CD4-positive, alpha-beta T cell treated with Interleukin-10 for 1 hour (primary cell): ENCODE data around the gene BPNT1.
"Not testable (repeated sequence)": the region's sequence is repeated elsewhere in the genome, so short reads cannot be mapped to it uniquely, and the experiment has no call there.

Source experiments
- DNase-seq: peaks from one replicate; pipeline ENCODE4 v3.0.0-alpha.2; 2020

BPNT1 gene, protein sequence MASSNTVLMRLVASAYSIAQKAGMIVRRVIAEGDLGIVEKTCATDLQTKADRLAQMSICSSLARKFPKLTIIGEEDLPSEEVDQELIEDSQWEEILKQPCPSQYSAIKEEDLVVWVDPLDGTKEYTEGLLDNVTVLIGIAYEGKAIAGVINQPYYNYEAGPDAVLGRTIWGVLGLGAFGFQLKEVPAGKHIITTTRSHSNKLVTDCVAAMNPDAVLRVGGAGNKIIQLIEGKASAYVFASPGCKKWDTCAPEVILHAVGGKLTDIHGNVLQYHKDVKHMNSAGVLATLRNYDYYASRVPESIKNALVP

DNA sequence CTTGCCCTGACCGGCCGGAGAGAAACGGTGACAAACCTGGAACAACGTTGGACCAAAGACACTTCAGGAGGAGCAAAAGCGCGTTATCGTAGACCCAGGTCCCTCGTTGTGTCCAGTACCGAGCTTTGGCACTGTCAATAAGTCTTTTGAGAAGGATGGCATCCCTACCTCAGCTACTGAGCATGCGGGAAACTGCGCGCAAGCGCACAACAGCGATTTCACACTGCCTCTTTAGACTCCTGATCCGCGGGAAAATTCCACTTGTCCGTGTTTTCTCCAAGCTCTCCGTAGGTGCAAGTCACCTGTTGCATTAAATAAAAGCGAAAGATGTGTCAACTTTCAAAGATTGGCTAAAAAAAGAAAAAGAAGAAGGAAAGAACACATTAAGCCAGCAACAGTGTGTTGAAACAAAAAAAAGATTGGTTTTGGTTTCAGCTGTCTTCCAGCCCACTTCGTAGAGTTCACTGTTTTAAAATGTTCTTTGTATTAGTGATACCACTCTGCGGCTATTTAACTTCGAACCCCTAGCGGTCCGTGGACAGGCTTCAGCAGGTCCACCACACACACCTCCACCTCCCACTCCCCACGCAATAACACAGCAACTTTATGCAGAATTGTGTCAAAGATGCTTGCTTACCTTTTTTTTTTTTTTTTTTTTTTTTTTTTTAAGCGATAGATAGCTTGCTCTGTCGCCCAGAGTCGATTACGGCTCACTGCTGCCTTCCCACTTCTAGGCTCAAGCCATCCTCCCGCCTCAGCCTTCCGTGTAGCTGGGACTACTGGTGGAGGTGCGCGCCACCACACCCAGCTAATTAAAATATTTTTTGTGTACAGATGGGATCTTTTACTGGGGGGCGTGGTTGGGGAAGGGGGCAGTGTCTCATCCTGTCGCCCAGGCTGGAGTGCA, at the start of gene BPNT1:
BPNT1 (minus strand) TSS at position 139 of the 907 bp plus-strand sequence. CDS start 9,942 bp downstream, outside the sequence.
- peak; percentile 99 for DNase-seq

DNA sequence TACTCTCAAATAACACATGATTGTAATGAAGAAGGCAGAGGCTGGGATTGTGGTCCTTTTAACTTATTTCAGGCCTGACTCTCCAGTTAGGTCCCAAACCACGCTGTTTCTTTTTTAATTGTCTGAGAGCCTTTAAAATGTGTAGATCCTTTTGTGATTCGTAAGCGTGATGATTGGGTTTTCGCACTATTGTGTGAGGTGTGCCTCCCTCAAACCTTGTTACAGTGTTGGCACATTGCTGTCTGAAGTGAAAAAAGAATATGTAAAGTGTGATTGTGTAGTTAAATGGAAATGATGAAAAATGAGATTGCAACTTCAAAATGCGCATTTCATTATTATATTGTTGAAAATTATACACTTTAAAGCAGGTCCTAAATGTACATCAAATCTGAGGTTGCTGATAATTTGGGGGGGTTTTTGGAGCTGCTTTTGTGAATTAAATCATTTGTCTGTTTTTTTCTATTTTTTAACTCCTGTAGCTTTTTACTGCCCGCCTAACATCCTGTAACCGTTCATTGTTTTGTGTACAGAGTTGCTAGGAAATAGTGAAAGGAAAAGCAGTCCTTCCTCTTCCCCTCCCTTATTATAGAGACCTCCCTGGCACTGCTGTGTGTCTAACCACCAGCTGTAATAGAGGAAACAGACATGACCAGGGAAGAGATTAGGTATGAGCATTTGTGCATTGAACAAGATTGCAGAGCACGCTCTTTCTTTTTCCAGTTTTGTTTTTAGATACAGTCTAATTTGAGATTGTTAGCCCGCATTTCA, 47.6 kb upstream of the BPNT1 start:
- DNase-seq, result peak; percentile 55

GRCh38 chr1:220135755-220136154, 46.2 kb upstream of the BPNT1 start:
- no peak for DNase-seq

DNA sequence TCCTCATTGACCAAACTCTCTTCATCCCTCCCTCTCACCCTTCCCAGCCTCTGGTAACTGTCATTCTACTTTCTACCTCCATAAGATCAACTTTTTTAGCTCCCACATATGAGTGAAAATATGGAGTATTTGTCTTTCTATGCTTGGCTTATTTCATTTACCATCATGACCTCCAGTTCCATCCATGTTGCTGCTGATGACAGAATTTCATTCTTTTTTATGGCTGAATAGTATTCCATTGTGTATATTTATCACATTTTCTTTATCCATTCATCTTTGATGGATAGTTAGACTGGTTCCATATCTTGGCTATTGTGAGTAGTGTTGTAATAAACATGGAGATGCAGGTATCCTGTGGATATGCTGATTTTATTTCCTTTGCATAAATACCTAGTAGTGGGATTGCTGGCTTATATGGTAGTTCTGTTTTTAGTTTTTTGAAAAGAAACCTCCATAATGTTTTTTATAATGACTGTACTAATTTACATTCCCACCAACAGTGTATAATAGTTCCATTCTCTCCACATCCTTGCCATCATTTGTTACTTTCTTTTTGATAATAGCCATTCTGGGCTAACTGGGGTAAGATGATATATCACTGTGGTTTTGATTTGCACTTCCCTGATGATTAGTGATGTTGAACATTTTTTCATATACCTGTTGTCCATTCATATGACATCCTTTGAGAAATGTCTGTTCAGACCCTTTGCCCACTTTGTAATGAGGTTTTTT, 40.1 kb upstream of the BPNT1 start:
- DNase-seq, result no peak

- DNase-seq, result no peak
Observed at GRCh38 chr1:220127076-220127475, 37.5 kb upstream of the BPNT1 start.

DNA sequence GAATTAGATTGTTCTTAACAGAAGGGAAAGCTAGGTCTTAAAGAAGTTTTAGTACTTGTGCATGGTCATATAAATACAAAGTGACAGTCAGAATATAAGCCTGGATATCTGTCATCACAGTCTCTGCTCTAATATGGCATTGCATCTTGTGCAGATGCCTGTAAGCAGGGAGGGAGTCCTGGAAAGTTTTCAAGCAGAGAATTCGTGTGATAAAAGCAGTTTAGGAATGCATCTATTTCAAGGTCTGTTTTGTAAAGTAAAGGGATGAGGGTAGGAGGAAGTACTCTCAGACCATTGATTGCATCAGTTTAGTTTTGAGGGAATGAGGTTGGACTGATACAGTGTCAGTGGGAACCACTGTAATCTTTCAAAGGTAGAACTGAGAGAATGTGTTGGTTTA, 35.0 kb upstream of the BPNT1 start:
- DNase-seq, result no peak

DNA sequence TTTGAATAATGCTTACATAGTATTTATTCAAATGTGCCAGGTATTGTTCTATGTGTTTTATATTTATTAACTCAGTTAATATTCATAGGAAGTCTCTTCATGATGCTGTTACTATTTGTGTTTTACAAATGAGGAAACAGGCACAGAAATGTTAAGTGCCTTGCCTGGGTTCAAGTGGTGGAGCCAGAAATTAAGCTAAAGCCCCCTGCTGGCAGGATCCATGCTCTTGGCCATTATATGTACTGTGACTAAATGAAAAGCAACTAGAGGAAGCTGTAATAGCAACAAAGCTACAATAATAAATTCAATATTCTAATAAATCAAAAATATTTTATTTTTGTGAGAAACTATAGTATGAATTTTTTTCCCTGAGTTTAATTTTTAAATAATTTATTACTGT, 34.3 kb upstream of the BPNT1 start:
- peak; percentile 9 for DNase-seq

DNA sequence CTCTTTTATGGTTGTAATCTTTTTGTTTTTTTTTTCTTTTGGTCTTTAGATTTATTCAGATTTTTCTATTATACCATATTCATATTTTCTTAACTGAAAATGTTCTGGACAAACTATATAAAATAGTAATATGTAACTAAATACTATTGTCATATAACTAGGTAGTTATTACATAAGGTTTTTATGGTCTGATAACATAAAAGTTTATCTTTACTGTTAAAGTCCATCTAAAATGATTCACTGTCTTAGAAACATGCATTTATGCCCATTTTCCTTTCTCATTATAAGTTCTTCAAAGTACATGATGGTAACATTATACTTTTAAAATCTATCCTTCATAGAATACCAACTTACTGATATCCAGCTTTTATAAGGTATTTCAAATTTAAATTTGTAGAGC, 33.5 kb upstream of the BPNT1 start:
- no peak for DNase-seq

DNA sequence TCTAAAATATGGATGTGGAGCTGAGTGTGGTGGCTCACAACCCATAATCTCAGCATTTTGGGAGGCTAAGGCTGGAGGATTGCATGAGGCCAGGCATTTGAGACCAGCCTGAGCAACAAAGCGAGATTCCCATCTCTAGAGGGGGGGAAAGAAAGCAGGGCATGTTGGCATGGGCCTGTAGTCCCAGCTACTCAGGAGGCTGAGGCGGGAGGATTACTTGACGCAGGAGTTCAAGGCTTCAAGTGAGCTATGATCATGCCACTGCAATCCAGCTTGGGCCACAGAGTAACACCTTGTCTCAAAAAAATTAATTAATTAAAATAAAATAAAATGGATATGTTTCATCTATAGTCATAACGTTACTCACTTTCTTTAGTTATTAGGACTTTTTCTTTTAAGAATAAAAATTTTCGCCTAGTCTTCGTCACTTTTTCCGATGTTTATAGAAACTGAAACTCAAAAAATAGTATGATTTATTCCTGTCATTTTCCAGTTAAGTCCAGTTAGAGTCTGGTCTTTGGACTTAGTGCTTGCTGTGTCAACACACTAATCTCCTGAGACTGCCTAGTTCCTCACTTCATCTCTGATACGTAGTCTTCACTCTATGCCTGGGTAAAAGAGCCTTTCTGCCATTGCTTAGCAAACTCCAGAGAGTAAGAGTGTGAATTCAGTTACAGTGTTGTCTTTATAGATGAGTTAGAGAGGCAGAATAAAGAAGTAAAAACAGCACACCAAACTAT, 32.4 kb upstream of the BPNT1 start:
- DNase-seq, result no peak

DNA sequence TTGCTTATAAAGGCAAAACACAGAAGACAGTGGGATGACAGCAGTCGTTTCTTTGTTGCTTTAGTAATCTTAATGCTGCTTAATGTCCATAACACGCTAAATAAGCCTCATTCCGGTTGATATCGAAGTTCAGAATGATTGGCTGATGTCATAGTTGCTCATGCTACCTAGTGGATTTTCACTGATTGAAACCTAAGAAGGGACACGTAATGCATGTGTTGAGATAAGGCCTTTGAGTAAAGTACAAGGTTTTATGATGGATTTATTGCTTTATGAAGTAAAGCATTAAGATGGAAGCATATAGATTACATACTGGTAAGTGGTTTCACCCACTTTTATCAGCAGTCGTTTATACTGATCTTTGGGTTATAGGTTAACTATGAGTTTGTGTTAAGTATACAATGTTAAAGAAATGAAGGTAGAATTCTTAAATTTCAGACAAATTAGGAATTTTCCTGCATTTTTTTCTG, 29.5 kb upstream of the BPNT1 start:
- DNase-seq, result no peak

- DNase-seq, result peak; percentile 69
Observed at GRCh38 chr1:220113136-220113695, 23.6 kb upstream of the BPNT1 start.

DNA sequence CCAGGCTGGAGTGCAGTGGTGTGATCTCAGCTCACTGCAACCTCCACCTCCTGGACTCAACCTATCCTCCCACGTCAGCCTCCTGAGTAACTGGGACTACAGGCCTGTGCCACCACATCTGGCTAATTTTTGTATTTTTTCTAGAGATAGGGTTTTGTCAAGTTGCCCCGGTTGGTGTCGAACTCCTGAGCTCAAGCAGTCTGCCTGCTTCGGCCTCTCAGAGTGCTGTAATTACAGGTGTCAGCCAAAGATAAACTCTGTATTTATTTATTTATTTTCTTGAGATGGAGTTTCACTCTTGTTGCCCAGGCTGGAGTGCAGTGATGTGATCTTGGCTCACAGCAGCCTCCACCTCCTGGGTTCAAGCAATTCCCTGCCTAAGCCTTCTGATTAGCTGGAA, 23.0 kb upstream of the BPNT1 start:
- not testable (repeated sequence) for DNase-seq

- not testable (repeated sequence) for DNase-seq
Observed at GRCh38 chr1:220110473-220110872, 20.9 kb upstream of the BPNT1 start.

GRCh38 chr1:220099826-220100225, 10.2 kb upstream of the BPNT1 start:
- DNase-seq, result no peak

- DNase-seq, result peak; percentile 95
Observed at GRCh38 chr1:220094016-220094911, 4.7 kb upstream of the BPNT1 start, which contains the start of gene IARS2. Gene IARS2, plus strand, starts transcription at chr1:220094132. Its CDS starts 85 bp downstream, at chr1:220094217.

- DNase-seq, result no peak
Observed at GRCh38 chr1:220093361-220094015, 3.9 kb upstream of the BPNT1 start.

DNA sequence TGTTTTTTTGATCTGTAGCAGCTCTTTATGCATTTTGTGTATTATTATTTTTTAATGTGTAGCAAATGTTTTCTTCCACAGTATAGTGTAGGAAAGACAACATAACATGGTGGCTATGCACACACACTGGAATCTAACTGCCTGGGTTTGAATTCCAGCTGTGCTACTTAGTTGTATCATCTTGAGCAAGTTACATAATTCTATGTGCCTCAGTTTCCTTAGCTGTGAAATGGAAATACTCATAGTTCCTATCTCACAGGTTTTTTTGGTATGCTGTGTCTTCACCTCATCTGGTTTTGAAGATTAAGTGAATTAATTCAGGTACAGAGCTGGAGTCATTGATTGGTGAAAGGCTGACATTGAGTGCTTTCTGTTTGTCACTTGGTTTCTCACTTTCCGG, 3.1 kb upstream of the BPNT1 start:
- no peak for DNase-seq

GRCh38 chr1:220086261-220086686, 3.3 kb downstream of the BPNT1 start:
- DNase-seq, result peak; percentile 3

- no peak for DNase-seq
Observed at GRCh38 chr1:220084460-220084859, 5.1 kb downstream of the BPNT1 start.

DNA sequence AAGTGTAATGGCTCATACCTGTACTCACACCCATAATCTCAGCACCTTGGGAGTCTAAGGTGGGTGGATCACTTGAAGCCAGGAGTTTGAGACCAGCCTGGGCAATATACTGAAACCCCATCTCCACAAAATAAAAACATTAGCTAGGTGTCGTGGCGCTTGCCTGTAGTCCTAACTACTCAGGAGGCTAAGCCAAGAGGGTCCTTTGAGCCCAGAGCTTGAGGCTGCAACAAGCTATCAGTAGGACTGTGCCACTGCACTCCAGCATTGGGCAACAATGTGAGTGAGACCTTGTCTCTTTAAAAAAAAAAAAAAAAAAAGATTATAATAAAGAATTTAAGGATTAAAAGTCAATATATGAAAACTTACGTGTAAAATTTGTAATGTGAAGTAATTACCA, 11.7 kb downstream of the BPNT1 start:
- no peak for DNase-seq
